ENCODE results near the gene GPR150. TPM values are rescaled to one million over a fixed set of nuclear protein-coding genes. Genes with fewer than 3 reads are reported as not detected.

Gene GPR150
- total RNA-seq, 3 donors from 2014 or later (not counting 1 experiment from before 2014, with no cell fraction given), result 0.63 to 0.97 (median 0.89) TPM

DNA sequence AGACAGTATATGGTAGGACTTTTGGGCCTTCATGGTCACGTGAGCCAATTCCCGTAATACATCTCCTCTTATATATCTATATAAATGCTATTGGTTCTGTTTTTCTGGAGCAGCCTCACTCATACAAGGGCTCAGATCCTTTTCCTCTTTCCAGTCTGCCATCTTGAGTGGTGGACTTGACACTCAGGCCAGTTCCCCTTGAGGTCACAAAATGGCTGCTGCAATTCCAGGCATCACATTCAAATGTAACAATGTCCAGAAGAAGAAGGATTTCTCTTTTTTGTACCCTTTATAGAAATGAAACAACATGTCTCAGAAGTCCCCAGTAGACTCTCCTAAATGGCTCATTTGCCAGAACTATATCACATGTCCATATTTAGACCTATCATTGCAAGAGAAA is 4.5 kb downstream of the GPR150 start:
- no peaks in the 10 kb centered on the region for H3K9me3 ChIP-seq (ENCODE audit: control insufficient read depth, insufficient read depth, low read length)
- no peak overlapping the region for H3K27ac ChIP-seq (ENCODE audit: low read length)
- no peak for ATAC-seq
- H3K4me1 ChIP-seq (ENCODE audit: control insufficient read depth, insufficient read depth, low read length), result peaks cover 19% of the 10 kb centered on the region
- TF ChIP-seq CTCF (IDR thresholded peaks at IDR 0.05), result no peak
- no CpG with 5 or more reads among the region's 2 CpGs for WGBS (ENCODE audit: insufficient coverage)
- H3K27me3 ChIP-seq (ENCODE audit: control insufficient read depth, insufficient read depth, low read length), result no peaks in the 10 kb centered on the region
- H3K4me1 Mint-ChIP-seq, result peaks cover 23% of the 10 kb centered on the region in 2 donors
- H3K4me3 Mint-ChIP-seq, result no peak overlapping the region
- no peaks in the 10 kb centered on the region for H3K36me3 Mint-ChIP-seq
- H3K4me3 ChIP-seq (ENCODE audit: low read length), result no peak overlapping the region
- no peaks in the 10 kb centered on the region for H3K36me3 ChIP-seq (ENCODE audit: control insufficient read depth, insufficient read depth, low read length)
- H3K9me3 Mint-ChIP-seq, result no peaks in the 10 kb centered on the region
- no peak for DNase-seq
- intact Hi-C loops (cut with micrococcal nuclease), result loop anchor here (10.0 kb wide), 2 partner anchors 70 to 1560 kb away; partner anchors contain the start of genes ARSK, RIOK2 and SKIC3
- no peak overlapping the region for H3K27ac Mint-ChIP-seq
- H3K27me3 Mint-ChIP-seq (ENCODE audit: low read depth in 2 of 2), result peaks cover 0 to 2% of the 10 kb centered on the region in 2 donors

DNA sequence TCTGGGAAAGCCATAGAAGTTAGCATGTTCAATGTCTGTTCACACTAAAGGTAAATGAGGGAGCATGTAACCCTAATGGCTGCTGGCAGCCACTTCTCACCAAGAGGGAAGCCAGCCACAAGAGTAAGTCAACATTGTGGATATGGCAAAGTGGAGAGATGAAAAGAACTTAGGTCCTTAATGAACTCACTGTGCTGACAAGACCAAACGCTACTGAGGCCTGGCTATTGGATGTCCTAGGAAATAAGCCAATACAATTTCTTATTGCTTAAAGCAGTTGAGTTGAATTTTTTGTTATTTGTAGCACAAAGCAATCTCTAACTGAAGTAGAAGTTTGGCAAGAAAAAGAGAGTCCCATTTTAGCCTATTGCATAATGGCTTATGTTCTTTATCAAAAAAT is 6.8 kb downstream of the GPR150 start:
- TF ChIP-seq CTCF (IDR thresholded peaks at IDR 0.05), result no peak
- intact Hi-C loops (cut with micrococcal nuclease), result loop anchor here (10.0 kb wide), 2 partner anchors 72 to 1558 kb away; partner anchors contain the start of genes ARSK, RIOK2 and SKIC3
- H3K27ac Mint-ChIP-seq, result no peak overlapping the region
- H3K36me3 Mint-ChIP-seq, result no peaks in the 10 kb centered on the region
- peaks cover 12 to 14% of the 10 kb centered on the region in 2 donors for H3K4me1 Mint-ChIP-seq
- no peaks in the 10 kb centered on the region for H3K9me3 ChIP-seq (ENCODE audit: control insufficient read depth, insufficient read depth, low read length)
- H3K4me1 ChIP-seq (ENCODE audit: control insufficient read depth, insufficient read depth, low read length), result peaks cover 7% of the 10 kb centered on the region
- no peaks in the 10 kb centered on the region for H3K36me3 ChIP-seq (ENCODE audit: control insufficient read depth, insufficient read depth, low read length)
- no peaks in the 10 kb centered on the region for H3K9me3 Mint-ChIP-seq
- H3K4me3 Mint-ChIP-seq, result no peak overlapping the region
- ATAC-seq (no peak), DNase-seq (no peak)
- H3K27ac ChIP-seq (ENCODE audit: low read length), result no peak overlapping the region
- H3K27me3 Mint-ChIP-seq (ENCODE audit: low read depth in 2 of 2), result peaks cover 0 to 2% of the 10 kb centered on the region in 2 donors
- 92% methylated on average over 1 of the region's 1 CpG for WGBS (ENCODE audit: insufficient coverage)
- no peak overlapping the region for H3K4me3 ChIP-seq (ENCODE audit: low read length)
- H3K27me3 ChIP-seq (ENCODE audit: control insufficient read depth, insufficient read depth, low read length), result no peaks in the 10 kb centered on the region

GRCh38 chr5:95627971-95628810 is 8.3 kb downstream of the GPR150 start:
- Histone ChIP-seq H3K9me3 (ENCODE audit: control insufficient read depth, insufficient read depth, low read length) (no peaks in the 10 kb centered on the region), H3K27me3 (ENCODE audit: control insufficient read depth, insufficient read depth, low read length) (no peaks in the 10 kb centered on the region), H3K4me3 (ENCODE audit: low read length) (no peak overlapping the region), H3K36me3 (ENCODE audit: control insufficient read depth, insufficient read depth, low read length) (no peaks in the 10 kb centered on the region), H3K4me1 (ENCODE audit: control insufficient read depth, insufficient read depth, low read length) (peaks cover 4% of the 10 kb centered on the region), H3K27ac (ENCODE audit: low read length) (no peak overlapping the region)
- Mint-ChIP-seq H3K9me3 (no peaks in the 10 kb centered on the region), H3K4me3 (no peak overlapping the region), H3K36me3 (no peaks in the 10 kb centered on the region), H3K4me1 (peaks cover 11 to 12% of the 10 kb centered on the region in 2 donors), H3K27ac (no peak overlapping the region), H3K27me3 (ENCODE audit: low read depth in 2 of 2) (peaks cover 0 to 2% of the 10 kb centered on the region in 2 donors)
- no peak for DNase-seq
- intact Hi-C loops (cut with micrococcal nuclease), result loop anchor here (10.0 kb wide), 2 partner anchors 73 to 1557 kb away; partner anchors contain the start of genes ARSK, RIOK2 and SKIC3
- no peak for TF ChIP-seq CTCF (IDR thresholded peaks at IDR 0.05)
- 86% methylated on average over 4 of the region's 4 CpGs for WGBS (ENCODE audit: insufficient coverage)
- ATAC-seq, result no peak
